ENCODE results near the gene CDK19. TPM values are rescaled to one million over a fixed set of nuclear protein-coding genes. Genes with fewer than 3 reads are reported as not detected.

CDK19 gene
- polyA plus RNA-seq, 1 donor (not counting 4 experiments of a cell fraction or from before 2014, with no cell fraction given): 6.4 TPM

DNA sequence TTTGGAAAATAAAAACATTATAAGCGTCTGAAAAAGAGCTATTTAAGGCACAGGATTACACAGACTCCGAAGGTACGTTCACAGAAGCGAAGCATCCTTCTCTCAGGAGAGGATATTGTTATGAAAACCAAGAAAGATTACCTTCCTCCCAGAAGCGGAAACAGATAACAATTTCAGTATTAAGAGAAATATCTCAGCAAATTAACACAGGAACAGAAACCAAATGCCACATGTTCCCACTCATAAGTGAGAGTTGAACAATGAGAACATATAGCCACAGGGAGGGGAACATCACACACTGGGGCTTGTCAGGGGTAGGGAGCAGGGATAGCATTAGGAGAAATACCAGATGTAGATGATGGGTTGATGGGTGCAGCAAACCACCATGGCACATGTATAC lies 109.7 kb downstream of the CDK19 start:
- peaks cover under 1% of the 10 kb centered on the region for H3K4me1 ChIP-seq (ENCODE audit: control insufficient read depth, extremely low read depth, insufficient read depth, low read length)
- H3K9me3 ChIP-seq (ENCODE audit: control insufficient read depth, low read depth, low read length): no peaks in the 10 kb centered on the region
- no peak overlapping the region for H3K4me2 ChIP-seq (ENCODE audit: control insufficient read depth, extremely low read depth, insufficient read depth, low read depth, low read length)
- H2AFZ ChIP-seq (ENCODE audit: control insufficient read depth, low read length): no peak overlapping the region
- TF ChIP-seq EZH2 (IDR thresholded peaks at IDR 0.05; ENCODE audit: low read length): no peak
- TF ChIP-seq, protein P1, sequence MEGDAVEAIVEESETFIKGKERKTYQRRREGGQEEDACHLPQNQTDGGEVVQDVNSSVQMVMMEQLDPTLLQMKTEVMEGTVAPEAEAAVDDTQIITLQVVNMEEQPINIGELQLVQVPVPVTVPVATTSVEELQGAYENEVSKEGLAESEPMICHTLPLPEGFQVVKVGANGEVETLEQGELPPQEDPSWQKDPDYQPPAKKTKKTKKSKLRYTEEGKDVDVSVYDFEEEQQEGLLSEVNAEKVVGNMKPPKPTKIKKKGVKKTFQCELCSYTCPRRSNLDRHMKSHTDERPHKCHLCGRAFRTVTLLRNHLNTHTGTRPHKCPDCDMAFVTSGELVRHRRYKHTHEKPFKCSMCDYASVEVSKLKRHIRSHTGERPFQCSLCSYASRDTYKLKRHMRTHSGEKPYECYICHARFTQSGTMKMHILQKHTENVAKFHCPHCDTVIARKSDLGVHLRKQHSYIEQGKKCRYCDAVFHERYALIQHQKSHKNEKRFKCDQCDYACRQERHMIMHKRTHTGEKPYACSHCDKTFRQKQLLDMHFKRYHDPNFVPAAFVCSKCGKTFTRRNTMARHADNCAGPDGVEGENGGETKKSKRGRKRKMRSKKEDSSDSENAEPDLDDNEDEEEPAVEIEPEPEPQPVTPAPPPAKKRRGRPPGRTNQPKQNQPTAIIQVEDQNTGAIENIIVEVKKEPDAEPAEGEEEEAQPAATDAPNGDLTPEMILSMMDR (optimal IDR thresholded peaks at IDR 0.05 in 1 of 3, IDR thresholded peaks at IDR 0.05 in 1 of 3, conservative IDR thresholded peaks at IDR 0.05 in 1 of 3; ENCODE audit: extremely low read depth in 1 of 3, insufficient read depth in 2 of 3, low read length in 3 of 3): no peak
- DNase-seq (ENCODE audit: low read depth, low spot score): no peak
- no peak overlapping the region for H3K27ac ChIP-seq (ENCODE audit: control insufficient read depth, insufficient read depth, low read length)
- no peaks in the 10 kb centered on the region for H3K79me2 ChIP-seq (ENCODE audit: control insufficient read depth, insufficient read depth, low read length)
- dilution Hi-C loops (cut with MboI; ENCODE audit: extremely low pct_ligation_motif_present, low sequenced_read_pairs): no loop called here
- no peaks in the 10 kb centered on the region for H3K36me3 ChIP-seq (ENCODE audit: control insufficient read depth in 2 of 2, extremely low read depth in 1 of 2, insufficient read depth in 2 of 2, low read length in 2 of 2)
- H3K4me3 ChIP-seq (ENCODE audit: control insufficient read depth in 2 of 3, extremely low read depth in 1 of 3, insufficient read depth in 2 of 3, low read depth in 1 of 3, low read length in 3 of 3): no peak overlapping the region
- FAIRE-seq: no peak
- no peaks in the 10 kb centered on the region for H3K27me3 ChIP-seq (ENCODE audit: control insufficient read depth, extremely low read depth, insufficient read depth, low read length)
- H4K20me1 ChIP-seq (ENCODE audit: control insufficient read depth, extremely low read depth, insufficient read depth, low read length): no peaks in the 10 kb centered on the region
- no peaks in the 10 kb centered on the region for H3K9me1 ChIP-seq (ENCODE audit: control insufficient read depth, extremely low read depth, insufficient read depth, low read length)
- H3K9ac ChIP-seq (ENCODE audit: control insufficient read depth, extremely low read depth, insufficient read depth, low read length): no peak overlapping the region

DNA sequence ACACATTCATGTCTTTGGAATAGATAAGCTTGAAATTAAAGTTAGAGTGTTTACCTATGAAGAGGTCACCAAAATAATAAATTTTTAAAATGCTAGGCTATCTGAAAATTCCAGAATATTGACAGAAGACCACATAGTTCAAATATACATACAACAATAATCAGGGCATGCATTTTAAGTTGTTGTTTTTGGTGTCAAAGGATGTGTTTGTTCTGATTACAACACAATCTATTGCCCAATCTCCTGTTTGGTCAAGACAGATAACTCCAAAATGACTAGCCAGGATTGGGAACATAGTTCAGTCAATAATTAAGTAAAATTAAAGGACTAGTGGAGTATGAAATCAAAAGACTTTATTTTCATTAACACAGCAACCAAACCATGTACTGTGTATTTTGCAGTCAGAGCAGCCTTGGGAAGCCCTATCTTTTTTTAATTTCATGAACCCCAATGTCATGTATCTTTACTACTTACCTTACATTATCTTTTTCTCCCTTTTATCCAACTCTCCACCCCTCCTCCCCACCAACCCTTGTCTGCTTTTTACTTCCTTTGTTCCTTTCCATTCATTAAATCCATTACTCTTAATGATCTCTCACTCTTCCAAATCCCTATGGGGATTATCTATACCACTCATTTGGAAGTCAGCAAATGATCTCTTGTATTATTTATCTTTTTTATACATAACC lies 111.2 kb downstream of the CDK19 start:
- H3K27ac ChIP-seq (ENCODE audit: control insufficient read depth, insufficient read depth, low read length): no peak overlapping the region
- H3K79me2 ChIP-seq (ENCODE audit: control insufficient read depth, insufficient read depth, low read length): no peaks in the 10 kb centered on the region
- FAIRE-seq (no peak), DNase-seq (ENCODE audit: low read depth, low spot score) (no peak)
- H4K20me1 ChIP-seq (ENCODE audit: control insufficient read depth, extremely low read depth, insufficient read depth, low read length): no peaks in the 10 kb centered on the region
- no peaks in the 10 kb centered on the region for H3K9me3 ChIP-seq (ENCODE audit: control insufficient read depth, low read depth, low read length)
- no peaks in the 10 kb centered on the region for H3K9me1 ChIP-seq (ENCODE audit: control insufficient read depth, extremely low read depth, insufficient read depth, low read length)
- no peak overlapping the region for H2AFZ ChIP-seq (ENCODE audit: control insufficient read depth, low read length)
- no peaks in the 10 kb centered on the region for H3K27me3 ChIP-seq (ENCODE audit: control insufficient read depth, extremely low read depth, insufficient read depth, low read length)
- no peaks in the 10 kb centered on the region for H3K36me3 ChIP-seq (ENCODE audit: control insufficient read depth in 2 of 2, extremely low read depth in 1 of 2, insufficient read depth in 2 of 2, low read length in 2 of 2)
- H3K4me2 ChIP-seq (ENCODE audit: control insufficient read depth, extremely low read depth, insufficient read depth, low read depth, low read length): no peak overlapping the region
- TF ChIP-seq, protein P1 (optimal IDR thresholded peaks at IDR 0.05 in 1 of 3, IDR thresholded peaks at IDR 0.05 in 1 of 3, conservative IDR thresholded peaks at IDR 0.05 in 1 of 3; ENCODE audit: extremely low read depth in 1 of 3, insufficient read depth in 2 of 3, low read length in 3 of 3): no peak
- TF ChIP-seq EZH2 (IDR thresholded peaks at IDR 0.05; ENCODE audit: low read length): no peak
- H3K4me1 ChIP-seq (ENCODE audit: control insufficient read depth, extremely low read depth, insufficient read depth, low read length): peaks cover 8% of the 10 kb centered on the region
- dilution Hi-C loops (cut with MboI; ENCODE audit: extremely low pct_ligation_motif_present, low sequenced_read_pairs): no loop called here
- no peak overlapping the region for H3K9ac ChIP-seq (ENCODE audit: control insufficient read depth, extremely low read depth, insufficient read depth, low read length)
- no peak overlapping the region for H3K4me3 ChIP-seq (ENCODE audit: control insufficient read depth in 2 of 3, extremely low read depth in 1 of 3, insufficient read depth in 2 of 3, low read depth in 1 of 3, low read length in 3 of 3)
